Measurements from ENCODE around the gene SRGAP3. TPM values are rescaled to one million over a fixed set of nuclear protein-coding genes. Genes with fewer than 3 reads are reported as not detected.

The SRGAP3 gene
- total RNA-seq, 4 donors from 2014 or later = 14.7 to 58.9 (median 18.7) TPM

DNA sequence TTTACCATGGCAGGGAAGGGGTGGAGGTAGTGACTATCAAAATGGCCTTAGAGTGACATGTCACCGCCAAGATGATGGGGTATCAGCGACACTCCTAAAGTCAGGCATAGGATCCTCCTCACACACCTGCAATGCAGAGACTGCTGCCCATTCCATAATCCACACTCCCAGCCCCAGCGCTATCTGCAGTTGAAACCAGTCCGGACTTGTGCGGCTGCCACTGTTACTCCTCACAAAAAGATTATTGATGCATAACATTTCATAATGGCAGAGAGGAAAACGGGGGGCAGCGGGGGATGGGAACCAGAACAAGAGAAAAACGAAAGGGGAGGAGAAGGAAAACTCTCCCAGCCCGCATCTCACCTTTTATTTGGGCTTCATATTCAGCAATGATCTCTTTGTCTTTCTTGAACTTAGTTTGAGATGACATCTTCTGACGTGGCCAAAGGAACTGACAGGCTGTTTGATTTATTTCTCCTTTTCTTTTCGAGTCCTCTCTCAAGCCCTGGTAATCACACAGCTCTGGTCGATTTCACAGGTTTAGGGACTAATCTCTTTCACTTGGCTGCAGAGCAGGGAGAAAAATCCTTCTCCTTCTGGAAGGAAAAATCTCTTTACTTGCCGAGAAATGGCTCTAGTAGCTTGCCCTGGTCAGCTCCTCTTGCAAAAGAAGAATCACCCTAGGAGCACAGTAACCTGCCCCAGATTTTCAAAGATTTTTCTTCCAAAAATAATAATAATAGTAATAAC is 749 bp downstream of the SRGAP3 start:
- intact Hi-C loops (cut with DNase I) = no loop called here
- 10 to 13% methylated on average over 13 of the region's 13 CpGs for WGBS, 2 donors
- peak; percentile 47 to 61 for DNase-seq
- H3K27ac ChIP-seq = peak overlapping the region in 2 of 3 donors; percentile 39 to 71
- H3K36me3 ChIP-seq = no peaks in the 10 kb centered on the region
- H3K9me3 ChIP-seq = no peaks in the 10 kb centered on the region
- peak overlapping the region in 2 of 3 donors; percentile 31 to 32 for H3K4me3 ChIP-seq (replicated peaks in 1 of 3)
- H3K27me3 ChIP-seq = no peaks in the 10 kb centered on the region
- H3K4me1 ChIP-seq = peaks cover 7 to 29% of the 10 kb centered on the region in 2 donors
- TF ChIP-seq, protein P1, sequence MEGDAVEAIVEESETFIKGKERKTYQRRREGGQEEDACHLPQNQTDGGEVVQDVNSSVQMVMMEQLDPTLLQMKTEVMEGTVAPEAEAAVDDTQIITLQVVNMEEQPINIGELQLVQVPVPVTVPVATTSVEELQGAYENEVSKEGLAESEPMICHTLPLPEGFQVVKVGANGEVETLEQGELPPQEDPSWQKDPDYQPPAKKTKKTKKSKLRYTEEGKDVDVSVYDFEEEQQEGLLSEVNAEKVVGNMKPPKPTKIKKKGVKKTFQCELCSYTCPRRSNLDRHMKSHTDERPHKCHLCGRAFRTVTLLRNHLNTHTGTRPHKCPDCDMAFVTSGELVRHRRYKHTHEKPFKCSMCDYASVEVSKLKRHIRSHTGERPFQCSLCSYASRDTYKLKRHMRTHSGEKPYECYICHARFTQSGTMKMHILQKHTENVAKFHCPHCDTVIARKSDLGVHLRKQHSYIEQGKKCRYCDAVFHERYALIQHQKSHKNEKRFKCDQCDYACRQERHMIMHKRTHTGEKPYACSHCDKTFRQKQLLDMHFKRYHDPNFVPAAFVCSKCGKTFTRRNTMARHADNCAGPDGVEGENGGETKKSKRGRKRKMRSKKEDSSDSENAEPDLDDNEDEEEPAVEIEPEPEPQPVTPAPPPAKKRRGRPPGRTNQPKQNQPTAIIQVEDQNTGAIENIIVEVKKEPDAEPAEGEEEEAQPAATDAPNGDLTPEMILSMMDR (IDR thresholded peaks at IDR 0.05) = no peak
- TF ChIP-seq POLR2A (IDR thresholded peaks at IDR 0.05) = no peak

DNA sequence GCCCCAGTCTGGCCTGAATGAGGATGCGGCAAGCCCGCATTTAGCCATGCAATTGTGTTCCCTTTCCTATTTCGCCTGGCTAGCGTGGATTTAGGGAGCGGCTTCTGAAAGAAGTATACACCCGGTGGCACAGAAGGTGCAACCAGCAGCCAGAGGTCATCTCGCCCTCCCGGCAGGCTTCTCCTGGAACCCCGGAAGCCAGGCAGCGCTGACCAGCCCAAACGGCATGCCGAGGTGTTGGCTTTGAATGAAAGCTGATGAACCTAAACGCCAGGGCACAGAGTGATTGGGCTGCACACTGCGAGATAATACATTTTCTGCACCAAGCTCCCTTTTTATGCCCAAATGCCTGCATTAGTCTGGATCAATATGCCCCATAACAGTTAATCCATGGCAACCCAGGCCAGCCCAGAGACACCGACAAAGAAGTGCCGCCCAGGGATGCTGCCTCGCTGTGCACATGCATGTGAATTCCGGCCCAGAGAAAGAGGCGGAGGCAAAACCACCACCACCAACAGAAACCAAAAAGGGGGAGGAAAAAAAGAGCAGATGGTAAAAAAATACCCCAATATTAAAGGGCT is 1.4 kb downstream of the SRGAP3 start:
- Histone ChIP-seq H3K27ac (no peak overlapping the region), H3K9me3 (no peaks in the 10 kb centered on the region), H3K4me3 (replicated peaks in 1 of 3) (peak overlapping the region in 2 of 3 donors; percentile 31 to 32), H3K4me1 (peaks cover 7 to 27% of the 10 kb centered on the region in 2 donors), H3K27me3 (no peaks in the 10 kb centered on the region), H3K36me3 (no peaks in the 10 kb centered on the region)
- no peak for TF ChIP-seq POLR2A (IDR thresholded peaks at IDR 0.05)
- TF ChIP-seq, protein P1 (IDR thresholded peaks at IDR 0.05) = no peak
- 35 to 40% methylated on average over 15 to 19 of the region's 19 CpGs for WGBS, 2 donors
- intact Hi-C loops (cut with DNase I) = no loop called here
- peak; percentile 21 to 40 for DNase-seq

DNA sequence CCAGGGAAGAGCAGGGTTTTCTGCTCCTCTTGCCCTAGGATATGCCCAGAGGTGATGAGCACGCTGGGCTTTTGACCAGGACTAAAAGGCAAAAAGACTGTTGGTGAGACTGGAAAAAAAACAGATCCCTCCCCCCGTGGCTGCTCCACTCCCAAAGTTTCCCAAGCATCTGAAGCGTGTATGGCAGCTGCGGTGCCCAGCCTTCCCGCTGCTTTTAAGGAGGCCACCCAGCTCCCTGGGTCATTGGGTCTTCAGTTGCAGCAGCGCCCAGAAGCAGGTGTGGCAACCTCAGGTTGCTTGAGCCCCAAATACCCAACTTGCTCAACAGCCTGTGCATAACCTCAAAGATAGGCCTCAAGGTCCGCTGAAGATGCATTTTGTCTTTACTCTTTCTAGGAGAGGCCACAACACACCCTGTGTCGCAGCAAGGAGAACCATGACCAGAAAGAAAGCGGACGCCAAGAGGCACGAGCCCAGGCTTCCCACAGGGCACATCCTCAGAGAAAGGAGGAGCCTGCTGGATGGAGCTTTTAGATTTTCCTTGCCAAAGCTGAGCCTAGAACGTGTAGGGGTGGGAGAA is 2.0 kb downstream of the SRGAP3 start:
- H3K9me3 ChIP-seq = no peaks in the 10 kb centered on the region
- H3K27ac ChIP-seq = no peak overlapping the region
- H3K27me3 ChIP-seq = no peaks in the 10 kb centered on the region
- DNase-seq = peak in 1 of 2 donors; percentile 18
- H3K4me1 ChIP-seq = peaks cover 7 to 24% of the 10 kb centered on the region in 2 donors
- 70 to 71% methylated on average over 12 of the region's 12 CpGs for WGBS, 2 donors
- peak overlapping the region in 1 of 3 donors; percentile 32 for H3K4me3 ChIP-seq (replicated peaks in 1 of 3)
- intact Hi-C loops (cut with DNase I) = no loop called here
- TF ChIP-seq, protein P1 (IDR thresholded peaks at IDR 0.05) = no peak
- no peak for TF ChIP-seq POLR2A (IDR thresholded peaks at IDR 0.05)
- no peaks in the 10 kb centered on the region for H3K36me3 ChIP-seq

DNA sequence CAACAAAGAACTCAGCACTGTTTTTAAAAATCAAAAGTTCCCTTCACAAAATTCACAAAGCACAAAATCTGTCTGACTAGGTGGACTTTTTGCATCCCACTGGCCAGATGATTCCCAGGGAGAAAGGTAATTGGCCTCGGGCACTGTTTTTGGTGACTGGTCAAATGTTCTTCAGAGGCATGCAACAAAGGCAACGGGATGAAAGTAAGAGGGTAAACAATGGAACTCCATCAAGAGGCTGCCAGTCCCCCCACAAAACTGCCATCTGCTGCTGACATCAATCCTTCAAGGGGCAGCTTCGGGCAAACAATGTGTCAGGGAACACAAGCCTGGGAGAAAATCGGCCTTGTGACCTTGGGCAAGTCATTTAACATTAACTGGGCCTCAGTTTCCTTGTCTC is 3.3 kb downstream of the SRGAP3 start:
- Histone ChIP-seq H3K27ac (no peak overlapping the region), H3K4me3 (replicated peaks in 1 of 3) (no peak overlapping the region), H3K36me3 (no peaks in the 10 kb centered on the region), H3K27me3 (no peaks in the 10 kb centered on the region), H3K4me1 (peaks cover 7 to 23% of the 10 kb centered on the region in 2 donors), H3K9me3 (no peaks in the 10 kb centered on the region)
- TF ChIP-seq, protein P1 (IDR thresholded peaks at IDR 0.05) = no peak
- no peak for TF ChIP-seq POLR2A (IDR thresholded peaks at IDR 0.05)
- DNase-seq = no peak
- intact Hi-C loops (cut with DNase I) = no loop called here
- WGBS, 2 donors = 91% methylated on average over 4 of the region's 4 CpGs
